SK-N-MC (cell line): ENCODE data around the gene AMPD2.
"Not testable (repeated sequence)": the region's sequence is repeated elsewhere in the genome, so short reads cannot be mapped to it uniquely, and the experiment has no call there.

Experiments
- DNase-seq: peaks from one replicate; pipeline ENCODE4 v3.0.0-alpha.2; 2011; ENCODE audit warnings: low read depth, low spot score
- H3K27ac ChIP-seq: fragments of 200-600 bp; sonication (generic); 2 replicates; pipeline ENCODE4 v1.5.1; 2016; ENCODE audit warnings: mixed run types
- H3K36me3 ChIP-seq: fragments of 200-600 bp; sonication (generic); 2 replicates; pipeline ENCODE4 v1.6.1; 2017; ENCODE audit warnings: antibody characterized with exemption, low read length, mixed read lengths; ENCODE audit not compliant: insufficient read depth
- H3K4me3 ChIP-seq: fragments of 200-600 bp; sonication (generic); 2 replicates; pipeline ENCODE4 v1.5.1; 2016
- H3K9ac ChIP-seq: fragments of 200-600 bp; sonication (generic); 2 replicates; pipeline ENCODE4 v1.8.0; 2017; ENCODE audit warnings: mixed run types, mixed read lengths; ENCODE audit not compliant: insufficient read length
- H3K9me3 ChIP-seq: fragments of 200-600 bp; sonication (generic); 2 replicates; pipeline ENCODE4 v1.6.1; 2017; ENCODE audit warnings: low read depth, mild to moderate bottlenecking, antibody characterized with exemption, low read length, moderate library complexity, mixed read lengths
- EZH2 ChIP-seq: fragments of 200-600 bp; sonication (generic); IDR thresholded peaks from one replicate; pipeline ENCODE4 v1.6.1; 2017; ENCODE audit warnings: antibody characterized with exemption
- FOXP2 ChIP-seq: optimal IDR thresholded peaks from 2 replicates; pipeline ENCODE3; 2011; ENCODE audit warnings: mild to moderate bottlenecking, moderate library complexity; ENCODE audit not compliant: insufficient read depth; ENCODE audit errors: extremely low read length, control extremely low read depth
- POLR2AphosphoS5 ChIP-seq: IDR thresholded peaks from 2 replicates; pipeline ENCODE4 v1.6.1; 2012; ENCODE audit warnings: mild to moderate bottlenecking, low read depth, low read length, borderline replicate concordance

Gene AMPD2

DNA sequence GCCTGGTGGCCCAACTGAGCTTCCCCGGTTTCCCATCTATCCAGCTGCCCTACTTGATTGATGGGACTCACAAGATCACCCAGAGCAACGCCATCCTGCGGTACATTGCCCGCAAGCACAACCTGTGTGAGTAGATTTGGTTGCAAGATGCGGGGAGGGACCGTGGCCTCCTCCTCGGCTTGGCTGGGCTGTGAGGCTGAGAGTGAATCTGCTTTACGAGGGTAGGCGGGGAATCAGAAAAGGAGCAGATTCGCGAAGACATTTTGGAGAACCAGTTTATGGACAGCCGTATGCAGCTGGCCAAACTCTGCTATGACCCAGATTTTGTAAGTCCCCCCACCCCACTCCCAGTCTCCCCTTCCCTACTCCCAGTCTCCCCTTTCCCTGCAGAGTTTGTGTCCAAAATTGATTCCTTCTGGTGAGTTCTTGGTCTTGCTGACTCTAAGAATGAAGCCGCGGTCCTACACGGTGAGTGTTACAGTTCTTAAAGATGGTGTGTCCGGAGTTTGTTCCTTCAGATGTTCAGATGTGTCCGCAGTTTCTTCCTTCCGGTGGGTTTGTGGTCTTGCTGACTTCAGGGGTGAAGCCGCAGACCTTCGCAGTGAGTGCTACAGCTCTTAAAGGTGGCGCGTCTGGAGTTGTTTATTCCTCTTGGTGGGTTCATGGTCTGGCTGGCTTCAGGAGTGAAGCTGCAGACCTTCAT, 49.8 kb downstream of the AMPD2 start:
- Histone ChIP-seq H3K27ac (no peak overlapping the region), H3K9ac (no peak overlapping the region), H3K36me3 (peaks cover 15% of the 10 kb centered on the region; the same call in 1 of the 2 replicates), H3K9me3 (no peaks in the 10 kb centered on the region), H3K4me3 (no peak overlapping the region)
- DNase-seq, result no peak
- TF ChIP-seq EZH2, result no peak
- no peak for TF ChIP-seq POLR2AphosphoS5
- TF ChIP-seq FOXP2, result no peak

DNA sequence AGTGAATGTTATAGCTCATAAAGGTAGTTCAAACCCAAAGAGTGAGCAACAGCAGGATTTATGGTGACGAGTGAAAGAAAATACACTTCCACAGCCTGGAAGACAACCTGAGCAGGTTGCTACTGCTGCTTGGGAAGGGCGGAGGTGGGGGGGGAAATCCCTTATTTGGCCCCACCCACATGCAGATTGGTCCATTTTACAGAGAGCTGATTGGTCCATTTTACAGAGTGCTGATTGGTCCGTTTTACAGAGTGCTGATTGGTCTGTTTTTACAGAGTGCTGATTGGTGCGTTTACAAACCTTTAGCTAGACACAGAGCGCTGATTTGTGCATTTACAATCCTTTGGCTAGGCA, 50.3 kb downstream of the AMPD2 start:
- not testable (repeated sequence) for H3K9ac ChIP-seq, DNase-seq, H3K27ac ChIP-seq, H3K9me3 ChIP-seq, H3K4me3 ChIP-seq
- H3K36me3 ChIP-seq, result peaks cover 15% of the 10 kb centered on the region; the same call in 1 of the 2 replicates

DNA sequence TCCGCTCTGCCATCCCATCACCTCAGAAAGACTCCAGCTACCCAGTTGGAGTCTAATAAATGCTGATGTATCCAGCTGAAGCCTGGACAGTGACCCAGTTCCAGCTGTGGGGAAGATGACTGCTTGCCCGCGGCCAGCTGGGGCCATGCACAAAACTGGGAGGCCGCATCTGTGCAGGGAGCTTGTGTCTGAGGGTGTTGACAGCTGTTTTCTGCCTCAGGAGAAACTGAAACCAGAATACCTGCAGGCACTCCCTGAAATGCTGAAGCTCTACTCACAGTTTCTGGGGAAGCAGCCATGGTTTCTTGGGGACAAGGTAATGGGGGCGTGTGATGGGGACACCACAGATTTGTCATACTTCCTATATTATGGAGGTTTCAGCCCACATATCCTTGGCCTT, 51.4 kb downstream of the AMPD2 start:
- H3K9ac ChIP-seq, result no peak overlapping the region
- H3K9me3 ChIP-seq, result no peaks in the 10 kb centered on the region
- H3K36me3 ChIP-seq, result peaks cover 15% of the 10 kb centered on the region; the same call in 1 of the 2 replicates
- H3K4me3 ChIP-seq, result no peak overlapping the region
- no peak for DNase-seq
- no peak overlapping the region for H3K27ac ChIP-seq
- TF ChIP-seq FOXP2 (no peak), EZH2 (no peak), POLR2AphosphoS5 (no peak)

DNA sequence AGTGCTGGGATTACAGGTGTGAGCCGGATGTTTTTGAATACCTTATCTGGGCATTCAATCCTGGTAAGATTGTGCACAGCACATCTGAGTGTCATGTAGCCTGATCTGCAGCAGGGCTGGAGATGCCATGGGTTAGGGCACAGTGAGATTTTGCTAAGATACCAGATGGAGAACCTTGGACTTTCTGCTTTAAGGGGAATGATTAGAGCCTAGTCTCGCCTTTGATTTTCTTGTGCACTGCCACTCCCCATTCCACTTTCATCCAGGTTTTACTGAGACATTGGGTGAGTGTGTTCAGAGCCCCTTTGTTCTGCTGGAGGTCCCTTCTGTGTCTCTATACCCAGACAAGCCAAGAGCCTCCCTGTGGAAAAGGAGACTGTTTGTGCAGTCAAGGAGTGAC, 54.2 kb downstream of the AMPD2 start:
- not testable (repeated sequence) for DNase-seq, H3K9ac ChIP-seq, H3K27ac ChIP-seq, H3K4me3 ChIP-seq, H3K9me3 ChIP-seq
- peaks cover 15% of the 10 kb centered on the region; the same call in 1 of the 2 replicates for H3K36me3 ChIP-seq

DNA sequence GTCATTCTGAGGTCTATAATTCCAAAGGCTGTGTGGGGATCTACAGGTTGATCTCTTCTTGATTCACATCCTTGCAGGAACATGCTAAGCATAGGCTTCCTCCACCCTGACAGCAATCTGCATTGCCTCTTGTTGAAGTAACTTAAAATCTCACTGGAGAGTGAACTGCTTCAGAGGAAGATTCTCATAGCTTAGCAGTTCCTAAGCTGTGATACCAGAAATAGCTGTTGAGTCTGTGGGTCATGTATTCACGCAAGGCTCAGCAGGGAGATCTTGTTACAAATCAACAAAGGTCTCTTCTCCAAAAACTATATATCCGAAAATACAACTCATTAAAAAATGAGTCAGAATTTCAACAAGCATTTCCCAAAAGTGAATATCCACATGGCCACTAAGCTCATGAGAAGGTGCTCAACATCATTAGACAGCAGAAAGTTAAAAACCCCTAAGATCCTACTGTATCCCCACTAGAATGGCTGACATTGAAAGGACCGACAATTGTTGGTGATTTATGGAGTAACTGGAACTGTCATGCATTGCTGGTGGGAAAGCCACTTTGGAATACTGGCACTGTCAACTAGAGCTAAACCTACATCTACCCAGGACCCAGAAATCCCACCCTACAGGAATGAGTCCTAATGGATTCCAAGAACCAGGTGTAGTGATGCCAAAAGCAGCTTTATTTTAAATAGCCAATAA, 57.2 kb downstream of the AMPD2 start:
- H3K4me3 ChIP-seq, H3K9ac ChIP-seq, H3K9me3 ChIP-seq, DNase-seq, H3K27ac ChIP-seq, H3K36me3 ChIP-seq: not testable (repeated sequence)

DNA sequence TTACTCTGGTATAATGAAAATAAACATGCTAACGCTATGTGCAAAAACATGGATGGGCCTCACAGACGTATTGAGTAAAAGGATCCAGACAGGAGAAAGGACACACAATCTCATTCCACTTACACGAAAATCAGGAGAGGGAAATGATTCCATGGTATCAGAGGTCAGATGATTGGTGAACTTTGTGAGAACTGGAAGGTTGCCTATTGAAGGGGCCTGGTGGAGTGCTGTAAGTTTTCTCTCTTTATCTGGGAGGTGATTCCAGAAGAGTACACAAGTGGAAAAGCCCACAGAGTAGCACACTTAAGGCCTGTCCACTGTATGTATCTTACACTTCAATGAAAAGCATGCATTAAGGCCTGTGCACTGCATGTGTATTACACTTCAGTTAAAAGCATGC, 57.8 kb downstream of the AMPD2 start:
- Histone ChIP-seq H3K9me3 (no peaks in the 10 kb centered on the region), H3K4me3 (no peak overlapping the region), H3K36me3 (no peaks in the 10 kb centered on the region; the same call in 1 of the 2 replicates), H3K27ac (no peak overlapping the region), H3K9ac (no peak overlapping the region)
- no peak for TF ChIP-seq FOXP2
- TF ChIP-seq POLR2AphosphoS5, result no peak
- no peak for TF ChIP-seq EZH2
- DNase-seq, result no peak

DNA sequence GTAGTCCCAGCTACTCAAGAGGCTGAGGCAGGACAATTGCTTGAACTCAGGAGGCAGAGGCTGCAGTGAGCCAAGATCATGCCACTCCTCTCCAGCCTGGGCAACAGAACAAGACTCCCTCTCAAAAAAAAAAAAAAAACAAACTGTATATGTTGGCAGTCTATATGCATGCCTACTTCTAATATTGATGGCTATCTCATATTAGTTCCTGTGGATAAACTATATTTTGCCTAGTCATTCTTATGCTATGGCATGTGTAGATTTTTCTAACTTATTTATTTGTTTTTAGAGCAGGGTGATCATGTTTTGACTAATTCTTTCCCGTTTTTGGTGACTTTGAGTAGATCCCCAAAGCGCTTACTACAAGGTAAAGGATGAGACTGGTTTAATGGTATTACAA, 59.0 kb downstream of the AMPD2 start:
- H3K36me3 ChIP-seq, H3K27ac ChIP-seq, DNase-seq, H3K4me3 ChIP-seq, H3K9ac ChIP-seq, H3K9me3 ChIP-seq: not testable (repeated sequence)
